Nasal cavity respiratory epithelium epithelial cell of viscerocranial mucosa (primary cell): ENCODE measurements around the gene TFDP3. TPM values are rescaled to one million over a fixed set of nuclear protein-coding genes. Genes with fewer than 3 reads are reported as not detected.

ENCODE experiments used
- total RNA-seq: library from RNA; depleted of rRNA; stranded (reverse); fragments of >200 nt; gene quantifications from 2 replicates; pipeline ENCODE4 v1.2.3, GENCODE V29; 2014

The TFDP3 gene, protein sequence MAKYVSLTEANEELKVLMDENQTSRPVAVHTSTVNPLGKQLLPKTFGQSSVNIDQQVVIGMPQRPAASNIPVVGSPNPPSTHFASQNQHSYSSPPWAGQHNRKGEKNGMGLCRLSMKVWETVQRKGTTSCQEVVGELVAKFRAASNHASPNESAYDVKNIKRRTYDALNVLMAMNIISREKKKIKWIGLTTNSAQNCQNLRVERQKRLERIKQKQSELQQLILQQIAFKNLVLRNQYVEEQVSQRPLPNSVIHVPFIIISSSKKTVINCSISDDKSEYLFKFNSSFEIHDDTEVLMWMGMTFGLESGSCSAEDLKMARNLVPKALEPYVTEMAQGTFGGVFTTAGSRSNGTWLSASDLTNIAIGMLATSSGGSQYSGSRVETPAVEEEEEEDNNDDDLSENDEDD
- not detected in 2 replicates for total RNA-seq

GRCh38 chrX:133218329-133218728, at the start of gene TFDP3:
TFDP3 (minus strand) TSS chrX:133218354; CDS start chrX:133218259, 95 bp downstream.

Other genes starting within 250 kb of the TFDP3 start
- not detected in 2 replicates for gene USP26, start 121.2 kb downstream of the TFDP3 start, total RNA-seq
- gene GPC4, start 197.1 kb upstream of the TFDP3 start, total RNA-seq, result 0.34 and 6.0 TPM in 2 replicates